HG03066 (cell line): ENCODE measurements around the gene PPP6R2.
"Not testable (repeated sequence)": the region's sequence is repeated elsewhere in the genome, so short reads cannot be mapped to it uniquely, and the experiment has no call there.

Experiments used
- ATAC-seq: cut with Tn5 transposase; IDR thresholded peaks from one replicate; pipeline ENCODE4 v1.9.1; 2021; ENCODE audit warnings: low read depth; ENCODE audit not compliant: unreplicated experiment

PPP6R2 gene

DNA sequence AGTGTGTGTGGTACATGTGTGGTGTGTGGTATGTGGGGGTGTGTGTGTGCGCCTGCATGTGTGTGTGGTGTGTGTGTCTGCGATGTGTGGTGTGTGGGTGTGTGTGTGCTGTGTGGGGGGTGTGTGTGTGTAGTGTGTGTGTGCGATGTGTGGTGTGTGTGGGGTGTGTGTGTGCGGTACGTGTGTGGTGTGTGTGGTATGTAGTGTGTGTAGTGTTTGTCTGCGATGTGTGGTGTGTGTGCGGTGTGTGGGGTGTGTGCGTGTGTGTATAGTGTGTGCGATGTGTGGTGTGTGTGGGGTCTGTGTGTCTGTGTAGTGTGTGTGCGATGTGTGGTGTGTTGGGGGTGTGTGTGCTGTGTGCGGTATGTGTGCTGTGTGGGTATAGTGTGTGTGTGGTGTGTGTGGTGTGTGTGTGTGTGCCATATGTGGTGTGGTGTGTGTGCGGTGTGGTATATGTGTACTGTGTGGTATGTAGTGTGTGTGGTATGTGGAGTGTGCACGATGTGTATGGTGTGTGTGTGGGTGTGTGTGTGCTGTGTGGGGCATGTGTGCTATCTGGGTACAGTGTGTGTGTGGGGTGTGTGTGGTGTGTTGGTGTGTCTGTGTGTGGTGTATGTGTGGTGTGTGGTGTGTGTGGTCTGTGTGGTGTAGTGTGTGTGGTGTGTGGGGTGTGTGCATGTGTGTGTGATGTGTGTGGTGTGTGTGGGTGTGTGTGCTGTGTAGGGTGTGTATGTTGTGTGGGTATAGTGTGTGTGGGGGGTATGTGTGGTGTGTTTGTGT lies 5.7 kb upstream of the PPP6R2 start:
- ATAC-seq = no peak

DNA sequence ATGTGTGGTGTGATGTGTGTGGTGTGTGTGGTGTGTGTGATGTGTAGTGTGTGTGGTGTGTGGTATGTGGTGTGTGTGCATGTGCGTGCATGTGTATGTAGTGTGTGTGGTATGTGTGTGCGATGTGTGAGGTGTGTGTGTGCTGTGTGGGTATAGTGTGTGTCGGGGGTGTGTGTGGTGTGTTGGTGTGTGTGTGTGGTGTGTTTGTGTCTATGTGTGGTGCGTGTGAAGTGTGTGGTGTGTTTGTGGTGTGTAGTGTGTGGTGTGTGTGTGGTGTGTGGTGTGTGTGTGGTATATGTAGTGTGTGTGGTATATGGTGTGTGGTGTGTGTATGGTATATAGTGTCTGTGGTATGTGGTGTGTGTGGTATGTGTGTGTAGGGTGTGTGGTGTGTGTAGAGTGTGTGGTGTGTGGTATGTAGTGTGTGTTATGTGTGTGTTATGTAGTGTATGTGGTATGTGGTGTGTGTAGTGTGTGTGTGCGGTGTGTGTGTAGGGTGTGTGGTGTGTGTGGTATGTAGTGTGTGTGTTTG lies 5.0 kb upstream of the PPP6R2 start:
- ATAC-seq = no peak

DNA sequence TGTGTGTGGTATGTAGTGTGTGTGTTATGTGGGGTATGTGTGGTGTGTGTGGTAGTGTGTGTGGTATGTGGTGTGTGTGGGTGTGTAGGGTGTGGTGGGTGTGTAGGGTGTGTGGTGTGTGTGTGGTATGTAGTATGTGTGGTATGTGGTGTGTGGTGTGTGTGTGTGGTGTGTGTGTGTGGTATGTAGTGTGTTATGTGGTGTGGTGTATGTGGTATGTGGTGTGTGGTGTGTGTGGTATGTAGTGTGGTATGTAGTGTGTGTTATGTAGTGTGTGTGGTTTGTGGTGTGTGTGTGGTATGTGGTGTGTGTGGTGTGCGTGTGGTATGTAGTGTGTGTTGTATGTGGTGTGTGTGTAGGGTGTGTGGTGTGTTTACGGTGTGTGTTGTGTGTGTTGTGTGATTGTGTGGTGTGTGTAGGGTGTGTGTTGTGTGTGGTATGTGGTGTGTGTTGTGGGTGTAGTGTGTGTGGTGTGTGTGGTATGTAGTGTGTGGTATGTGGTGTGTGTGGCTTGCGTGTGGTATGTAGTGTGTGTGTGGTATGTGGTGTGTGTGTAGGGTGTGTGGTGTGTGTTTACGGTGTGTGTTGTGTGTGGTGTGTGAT lies 4.2 kb upstream of the PPP6R2 start:
- ATAC-seq = no peak

DNA sequence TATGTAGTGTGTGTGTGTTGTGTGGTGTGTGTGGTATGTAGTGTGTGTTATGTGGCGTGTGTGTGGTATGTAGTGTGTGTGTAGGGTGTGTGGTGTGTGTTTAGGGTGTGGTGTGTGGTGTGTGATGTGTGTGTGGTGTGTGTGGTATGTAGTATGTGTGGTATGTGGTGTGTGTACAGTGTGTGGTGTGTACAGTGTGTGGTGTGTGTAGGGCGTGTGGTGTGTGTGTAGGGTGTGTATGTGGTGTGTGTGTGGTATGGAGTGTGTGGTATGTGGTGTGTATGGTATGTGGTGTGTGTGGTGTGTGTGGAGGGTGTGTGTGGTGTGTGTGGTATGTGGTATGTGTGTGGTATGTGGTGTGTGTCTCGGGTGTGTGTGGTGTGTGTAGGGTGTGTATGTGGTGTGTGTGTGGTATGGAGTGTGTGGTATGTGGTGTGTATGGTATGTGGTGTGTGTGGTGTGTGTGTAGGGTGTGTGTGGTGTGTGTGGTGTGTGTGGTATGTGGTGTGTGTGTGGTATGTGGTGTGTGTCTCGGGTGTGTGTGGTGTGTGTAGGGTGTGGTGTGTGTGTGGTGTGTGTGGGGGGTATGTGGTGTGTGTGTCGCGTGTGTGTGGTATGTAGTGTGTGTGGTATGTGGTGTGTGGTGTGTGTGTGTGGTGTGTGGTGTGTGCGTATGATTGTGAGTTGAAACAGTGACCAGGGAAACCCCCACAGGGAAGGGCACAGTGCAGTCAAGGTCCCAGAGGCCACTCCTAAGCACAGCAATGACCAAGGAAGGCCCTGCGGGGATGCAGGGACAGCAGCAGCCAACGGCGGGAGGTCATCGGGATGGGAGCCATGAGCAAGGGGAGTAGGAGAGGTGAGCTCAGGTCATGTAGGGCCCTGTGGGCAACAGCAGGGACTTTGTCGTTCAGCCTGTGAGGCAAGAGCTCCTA lies 2.9 kb upstream of the PPP6R2 start:
- ATAC-seq = no peak

DNA sequence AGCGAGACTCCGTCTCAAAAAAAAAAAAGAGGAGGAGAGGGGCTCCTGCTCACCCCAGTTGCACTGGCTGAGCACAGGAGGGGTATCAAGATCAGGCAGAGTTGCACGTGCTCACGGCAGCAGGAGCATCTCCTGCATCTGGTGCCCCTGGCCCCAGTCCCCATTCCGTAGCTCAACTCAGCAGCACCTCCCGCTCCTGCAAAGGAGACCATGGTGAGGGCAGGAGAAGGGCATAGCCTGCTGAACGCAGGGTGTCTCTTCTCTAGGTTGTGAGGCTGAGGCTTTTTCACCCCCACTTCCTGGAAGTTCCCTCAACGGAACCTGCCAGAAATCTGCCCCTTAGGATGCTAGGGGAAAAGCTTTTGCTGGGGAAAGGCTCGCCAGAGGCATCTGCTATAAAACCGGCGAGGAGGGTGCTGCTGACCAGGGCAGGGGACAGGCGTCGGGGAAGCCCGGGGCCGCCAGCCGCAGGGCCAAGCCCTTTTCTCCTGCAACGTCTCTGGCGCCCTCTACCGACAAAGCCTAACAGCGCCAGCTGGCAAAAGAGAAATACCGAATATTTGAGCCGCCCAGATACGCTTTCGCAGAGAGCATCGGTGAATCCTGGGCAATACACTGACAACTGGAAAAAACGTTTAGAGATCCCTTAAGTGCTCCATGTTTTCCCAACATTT lies 1.0 kb upstream of the PPP6R2 start:
- ATAC-seq = no peak

DNA sequence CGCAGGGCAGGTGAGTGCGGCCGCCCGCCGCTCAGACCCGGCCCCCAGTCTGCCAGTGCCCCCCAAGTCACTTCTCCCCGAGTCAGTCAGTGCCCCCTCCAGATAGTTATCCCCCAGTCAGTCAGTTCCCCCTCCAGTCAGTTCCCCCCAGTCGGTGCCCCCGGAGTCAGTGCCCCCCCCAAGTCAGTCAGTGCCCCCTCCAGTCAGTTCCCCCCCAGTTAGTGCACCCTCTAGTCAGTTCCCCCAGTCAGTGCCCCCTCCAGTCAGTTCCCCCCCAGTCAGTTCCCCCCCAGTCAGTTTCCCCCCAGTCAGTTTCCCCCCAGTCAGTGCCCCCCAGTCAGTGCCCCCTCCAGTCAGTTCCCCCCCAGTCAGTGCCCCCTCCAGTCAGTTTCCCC lies 411 bp downstream of the PPP6R2 start:
- peak; percentile 6 for ATAC-seq

DNA sequence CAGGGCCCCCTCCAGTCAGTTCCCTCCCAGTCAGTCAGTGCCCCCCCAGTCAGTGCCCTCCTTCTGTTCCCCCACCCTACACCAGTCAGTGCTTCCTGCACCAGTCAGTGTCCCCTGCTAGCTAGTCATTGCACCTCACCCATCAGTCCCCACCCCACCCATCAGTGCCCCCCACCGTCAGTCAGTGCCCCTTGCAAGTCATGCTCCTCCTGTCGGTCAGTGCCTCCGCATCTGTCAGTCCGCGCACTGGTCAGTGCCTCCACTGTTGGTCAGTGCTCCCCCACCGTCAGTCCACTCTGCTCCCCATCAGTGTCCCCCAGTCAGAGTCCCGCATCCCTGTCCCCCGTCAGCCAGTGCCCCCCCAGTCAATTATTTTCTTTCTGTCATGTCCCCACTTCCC lies 3.3 kb downstream of the PPP6R2 start:
- ATAC-seq = no peak

DNA sequence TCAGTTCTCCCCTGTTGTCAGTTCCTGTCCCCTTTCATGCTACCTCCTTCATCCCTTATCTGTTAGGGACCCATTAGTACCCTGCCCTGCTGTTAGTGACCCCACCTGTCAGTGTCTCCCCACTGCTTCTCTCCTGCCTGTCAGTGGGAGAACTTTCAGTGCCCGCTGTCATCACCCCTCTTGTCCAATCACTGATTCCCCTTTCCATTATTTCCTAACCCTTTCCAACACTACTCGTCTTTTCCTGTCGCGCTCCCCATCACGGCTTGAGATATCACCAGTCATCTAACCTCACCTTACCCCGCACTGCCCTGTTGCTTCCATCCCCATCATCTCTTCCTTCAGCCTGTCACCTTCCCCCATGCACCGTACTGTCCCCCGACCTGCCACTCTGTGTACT lies 4.0 kb downstream of the PPP6R2 start:
- ATAC-seq = no peak

DNA sequence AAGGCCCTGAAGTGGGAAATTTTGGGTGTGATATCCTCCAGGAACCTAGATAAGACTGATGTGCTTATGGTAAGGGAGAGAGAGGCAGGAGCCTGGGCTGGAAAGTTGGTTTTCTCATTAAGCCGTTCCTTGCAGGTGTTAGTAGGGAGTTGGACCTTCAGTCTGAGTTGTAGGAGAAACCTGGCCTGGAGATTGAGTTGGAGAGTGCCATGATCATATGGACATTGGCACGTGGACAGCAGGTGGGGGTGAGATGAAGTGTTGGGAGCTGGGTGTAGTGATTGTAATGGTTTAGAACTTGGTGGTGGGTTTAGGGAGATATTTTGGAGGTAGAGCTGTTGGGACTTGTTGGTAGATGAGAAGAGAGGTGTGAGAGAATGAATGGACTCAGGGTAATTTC lies 4.9 kb downstream of the PPP6R2 start:
- ATAC-seq = no peak

DNA sequence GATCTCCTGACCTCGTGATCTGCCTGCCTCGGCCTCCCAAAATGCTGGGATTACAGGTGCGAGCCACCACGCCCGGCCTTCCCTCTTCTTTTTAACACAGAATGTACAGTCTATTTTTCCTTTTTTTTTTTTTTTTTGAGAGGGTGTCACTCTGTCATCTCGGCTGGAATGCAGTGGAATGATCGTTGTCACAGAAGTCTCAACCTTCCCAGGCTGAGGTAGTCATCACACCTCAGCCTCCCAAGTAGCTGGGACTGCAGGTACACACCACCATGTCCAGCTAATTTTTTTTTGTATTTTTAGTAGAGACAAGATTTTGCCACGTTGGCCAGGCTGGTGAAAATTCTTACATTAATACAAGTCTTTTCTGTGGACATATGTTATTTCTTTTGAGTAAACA lies 13.1 kb downstream of the PPP6R2 start:
- no peak for ATAC-seq

DNA sequence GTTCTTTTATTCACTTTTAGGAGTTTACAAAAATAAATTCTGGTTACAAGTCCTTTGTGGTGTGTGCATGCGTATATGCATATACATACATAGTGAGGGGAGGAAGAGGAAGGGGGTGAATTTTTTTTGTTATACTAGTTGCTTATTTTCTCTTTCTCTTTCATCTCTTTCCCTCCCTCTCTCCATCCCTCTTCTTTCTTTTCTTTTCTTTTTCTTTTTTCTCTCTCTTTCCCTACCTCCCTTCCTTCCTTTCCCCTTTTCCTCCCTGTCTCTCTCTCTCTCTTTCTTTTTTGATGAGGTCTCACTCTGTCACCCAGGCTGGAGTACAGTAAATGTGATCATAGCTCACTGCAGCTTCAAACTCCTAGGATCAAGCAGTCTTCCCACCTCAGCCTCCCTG lies 14.1 kb downstream of the PPP6R2 start:
- no peak for ATAC-seq

DNA sequence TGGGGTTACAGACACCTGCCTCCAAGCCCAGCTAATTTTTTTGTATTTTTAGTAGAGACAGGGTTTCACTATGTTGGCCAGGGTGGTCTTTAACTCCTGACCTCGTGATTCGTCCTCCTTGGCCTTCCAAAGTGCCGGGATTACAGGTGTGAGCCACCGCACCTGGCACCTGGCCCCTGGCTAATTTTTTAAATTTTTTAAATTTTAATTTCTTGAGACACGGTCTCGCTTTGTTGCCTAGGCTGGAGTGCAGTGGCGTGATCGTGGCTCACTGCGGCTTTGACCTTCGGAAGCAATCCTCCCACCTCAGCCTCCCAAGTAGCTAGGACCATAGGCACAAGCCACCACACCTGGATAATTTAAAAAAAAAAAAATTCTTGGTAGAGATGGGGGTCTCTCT lies 14.6 kb downstream of the PPP6R2 start:
- ATAC-seq = no peak

DNA sequence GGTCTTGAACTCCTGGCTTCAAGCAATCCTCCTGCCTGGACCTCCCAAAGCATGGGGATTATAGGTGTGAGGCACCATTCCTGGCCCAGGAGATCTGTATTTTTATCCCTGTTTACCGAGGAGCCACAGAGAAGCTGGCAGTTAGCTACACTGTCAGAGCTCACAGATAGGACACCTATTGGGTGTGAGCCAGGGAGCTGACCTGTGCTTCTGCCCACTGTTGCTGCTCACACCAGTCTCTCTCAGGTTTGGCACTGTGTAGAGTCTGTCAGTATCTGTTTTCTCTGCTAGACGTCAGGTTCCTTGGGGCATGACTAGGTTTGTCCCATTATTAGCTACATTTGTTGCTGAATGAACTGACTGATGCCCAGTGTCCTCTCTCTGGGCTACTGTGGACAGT lies 17.5 kb downstream of the PPP6R2 start:
- ATAC-seq = no peak

DNA sequence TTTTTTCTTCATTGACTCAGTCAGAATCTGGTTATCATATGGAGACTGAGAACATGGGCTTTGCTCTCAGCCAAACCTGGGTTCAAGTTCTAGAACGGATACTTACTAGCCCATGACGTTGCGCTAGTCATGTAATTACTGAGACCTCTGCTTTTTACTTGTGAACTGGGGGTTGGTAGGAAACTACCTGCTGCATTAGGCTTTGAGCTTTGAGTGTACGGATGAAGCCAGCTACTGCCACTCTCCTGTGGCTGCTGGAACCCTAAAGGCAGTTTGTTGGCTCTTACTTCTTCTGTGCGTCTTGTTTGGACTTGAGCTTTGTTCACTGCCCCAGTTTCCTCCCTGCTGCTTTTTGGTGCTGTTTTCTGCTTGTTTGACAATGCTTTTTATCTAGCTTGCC lies 18.1 kb downstream of the PPP6R2 start:
- no peak for ATAC-seq

DNA sequence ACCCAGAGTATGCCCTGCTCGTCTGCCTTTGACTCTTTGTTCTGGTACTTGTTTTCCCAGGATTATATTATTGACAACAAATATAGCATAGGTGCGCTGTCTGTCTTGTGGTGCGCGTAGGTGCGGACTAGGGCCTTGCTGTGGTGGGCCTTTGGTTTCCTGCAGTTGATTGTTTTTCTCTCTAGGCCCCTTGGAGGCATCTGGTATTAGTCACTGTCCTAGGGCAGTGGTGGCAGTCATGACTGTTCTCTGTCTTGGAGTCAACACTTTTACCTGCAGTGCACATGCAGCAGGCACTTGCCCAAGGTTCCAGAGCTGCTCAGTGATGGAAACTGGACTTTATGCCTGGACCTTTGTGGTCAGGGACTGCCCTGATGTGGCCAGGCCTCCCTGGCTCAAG lies 18.6 kb downstream of the PPP6R2 start:
- ATAC-seq = no peak

DNA sequence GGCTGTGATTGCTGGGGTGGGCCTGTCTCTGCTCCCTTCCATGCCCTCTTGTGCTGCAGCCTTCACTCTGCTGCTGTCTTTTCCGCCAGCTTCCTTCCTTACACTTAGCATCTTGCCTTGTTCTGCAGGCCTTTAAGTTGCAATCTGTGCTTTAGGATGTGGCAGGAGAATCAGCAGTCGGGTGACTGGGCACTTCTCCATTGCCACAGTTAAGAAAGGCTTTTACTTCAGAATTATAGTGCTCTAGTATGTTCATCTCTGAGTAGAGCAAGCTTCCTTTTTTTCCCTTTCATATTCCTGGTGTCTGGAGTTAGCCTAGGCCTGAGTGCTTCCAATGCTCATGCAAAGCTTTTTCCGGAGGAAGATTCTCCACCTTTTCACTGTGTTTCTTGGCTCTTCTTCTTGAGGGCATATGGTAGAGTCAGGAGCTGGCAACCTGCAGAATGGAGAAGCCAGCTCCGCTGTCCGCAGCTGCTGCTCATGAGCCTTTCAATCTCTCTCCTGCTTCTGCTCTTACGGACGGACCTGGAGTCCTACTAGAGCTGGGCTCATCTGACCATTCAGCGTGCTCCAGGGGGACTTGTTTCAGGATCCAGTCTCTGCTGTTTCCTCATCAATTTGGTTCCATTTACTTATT lies 20.2 kb downstream of the PPP6R2 start:
- no peak for ATAC-seq

DNA sequence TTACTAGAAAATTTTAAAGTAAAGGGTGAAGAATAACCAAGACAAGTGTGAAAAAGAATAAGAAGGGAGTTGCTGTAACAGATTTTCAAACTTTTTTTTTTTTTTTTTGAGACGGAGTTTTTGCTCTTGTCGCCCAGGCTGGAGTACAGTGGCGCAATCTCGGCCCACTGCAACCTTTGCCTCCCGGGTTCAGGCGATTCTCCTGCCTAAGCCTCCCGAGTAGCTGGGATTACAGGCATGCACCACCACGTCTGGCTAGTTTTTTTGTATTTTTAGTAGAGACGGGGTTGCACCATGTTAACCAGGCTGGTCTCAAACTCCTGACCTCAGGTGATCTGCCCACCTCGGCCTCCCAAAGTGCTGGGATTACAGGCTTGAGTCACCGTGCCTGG lies 20.7 kb downstream of the PPP6R2 start:
- not testable (repeated sequence) for ATAC-seq

DNA sequence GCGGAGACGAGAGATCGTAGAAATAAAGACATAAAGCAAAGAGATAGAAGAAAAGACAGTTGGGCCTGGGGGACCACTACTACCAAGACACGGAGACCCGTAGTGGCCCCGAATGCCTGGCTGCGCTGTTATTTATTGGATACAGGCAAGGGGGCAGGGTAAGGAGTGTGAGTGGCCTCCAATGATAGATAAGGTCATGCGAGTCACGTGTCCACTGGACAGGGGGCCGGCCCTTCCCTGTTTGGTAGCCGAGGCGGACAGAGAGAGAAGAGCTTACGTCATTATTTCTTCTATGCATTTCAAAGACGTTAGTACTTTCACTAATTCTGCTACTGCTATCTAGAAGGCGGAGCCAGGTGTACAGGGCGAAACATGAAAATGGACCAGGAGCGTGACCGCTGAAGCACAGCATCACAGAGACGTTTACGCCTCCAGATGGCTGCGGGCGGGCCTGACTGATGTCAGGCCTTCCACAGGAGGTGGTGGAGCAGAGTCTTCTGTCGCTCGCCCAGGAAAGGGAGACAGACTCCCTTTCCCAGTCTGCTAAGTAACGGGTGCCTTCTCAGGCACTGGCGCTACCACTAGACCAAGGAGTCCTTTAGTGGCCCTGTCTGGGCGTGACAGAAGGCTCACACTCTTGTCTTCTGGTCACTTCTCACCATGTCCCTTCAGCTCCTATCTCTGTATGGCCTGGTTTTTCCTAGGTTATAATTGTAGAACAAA lies 24.8 kb downstream of the PPP6R2 start:
- no peak for ATAC-seq

DNA sequence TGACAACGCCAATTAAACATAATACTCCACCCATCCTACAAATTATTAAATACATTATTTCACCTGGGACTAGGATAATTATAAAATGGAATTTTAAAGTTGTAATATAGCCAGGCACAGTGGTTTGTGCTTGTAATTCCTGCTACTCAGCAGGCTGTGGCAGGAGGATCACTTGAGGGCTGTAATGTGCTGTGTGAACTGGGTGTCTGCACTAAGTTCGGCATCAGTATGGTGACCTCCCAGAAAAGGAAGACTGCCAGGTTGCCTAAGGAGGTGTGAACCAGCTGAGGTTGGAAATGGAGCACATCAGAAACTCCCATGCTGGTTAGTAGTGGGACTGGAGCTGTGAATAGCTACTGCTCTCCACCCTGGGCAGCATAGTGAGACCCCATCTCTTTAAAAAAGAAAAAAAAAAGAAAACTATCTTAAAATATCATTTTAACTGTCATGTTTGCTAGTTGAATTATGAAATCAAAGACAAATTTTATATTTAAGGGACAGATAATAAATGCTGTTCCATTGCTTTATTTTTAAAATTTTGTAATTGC lies 28.0 kb downstream of the PPP6R2 start:
- ATAC-seq = no peak
